Lung (tissue), 12 donors: Measurements from ENCODE around the gene SPP2. TPM values are rescaled to one million over a fixed set of nuclear protein-coding genes. Genes with fewer than 3 reads are reported as not detected.

Experiments used
- ATAC-seq: fragments of 200-7000 bp; cut with Tn5 transposase; one replicate; pipeline ENCODE4 v1.9.1; 2020; ENCODE audit warnings: moderate number of reproducible peaks; ENCODE audit not compliant: insufficient read depth, low FRiP score
- DNase-seq, 3 donors: peaks; one replicate each; pipeline ENCODE4 v3.0.0-alpha.2; 2013 to 2017
- H3K27ac ChIP-seq, 2 donors: one replicate each; pipeline ENCODE4 v1.5.1; 2013; ENCODE audit warnings: mild to moderate bottlenecking in 2 of 2, moderate library complexity in 2 of 2, control low read depth in 1 of 2, inconsistent platforms in 1 of 2, low read depth in 1 of 2, low read length in 1 of 2
- H3K27me3 ChIP-seq, 3 donors: one replicate each; pipeline ENCODE4 v1.5.1; 2013; ENCODE audit warnings: low read length in 2 of 3; ENCODE audit not compliant: control insufficient read depth in 3 of 3, insufficient read depth in 3 of 3
- H3K36me3 ChIP-seq, 4 donors: one replicate each; pipeline ENCODE4 v1.5.1; 2013; ENCODE audit warnings: low read length in 4 of 4, mild to moderate bottlenecking in 1 of 4, moderate library complexity in 1 of 4; ENCODE audit not compliant: control insufficient read depth in 4 of 4, insufficient read depth in 4 of 4
- H3K4me1 ChIP-seq, 5 donors: one replicate each; pipeline ENCODE4 v1.5.1; 2013; ENCODE audit warnings: low read length in 5 of 5, mild to moderate bottlenecking in 2 of 5, moderate library complexity in 1 of 5; ENCODE audit not compliant: control insufficient read depth in 5 of 5, insufficient read depth in 5 of 5
- H3K4me3 ChIP-seq: one replicate; pipeline ENCODE4 v1.5.1; 2013; ENCODE audit warnings: mild to moderate bottlenecking, control low read depth, moderate library complexity
- H3K9ac ChIP-seq, 2 donors: one replicate each; pipeline ENCODE4 v1.5.1; 2013; ENCODE audit warnings: low read length in 2 of 2, control low read depth in 1 of 2; ENCODE audit not compliant: insufficient read depth in 1 of 2
- H3K9me3 ChIP-seq, 4 donors: one replicate each; pipeline ENCODE4 v1.5.1; 2013; ENCODE audit warnings: low read length in 3 of 4, mild to moderate bottlenecking in 1 of 4, moderate library complexity in 1 of 4; ENCODE audit not compliant: control insufficient read depth in 4 of 4, insufficient read depth in 3 of 4
- WGBS, 2 donors: extraction: QIAGEN DNeasy Blood & Tissue Kit; methylation state at CpG; one replicate each; pipeline ENCODE4 v1.1.7; 2013; 5-methylcytosine and 5-hydroxymethylcytosine counted together
- polyA plus RNA-seq, 2 donors: library from polyadenylated mRNA; stranded (reverse); fragments of 200-250 nt; gene quantifications; one replicate each; pipeline ENCODE4 v1.2.1, GENCODE V29; 2013
- total RNA-seq, 2 donors: library from RNA; depleted of rRNA in 1 of 2; stranded (reverse); fragments of >200 nt in 1 of 2; gene quantifications; one replicate each; pipeline ENCODE4 v1.2.1, GENCODE V29; 2014 to 2021
- TF ChIP-seq, protein P1 (sequence below): IDR thresholded peaks from 2 replicates; pipeline ENCODE4 v1.5.1; 2012; ENCODE audit warnings: mild to moderate bottlenecking; ENCODE audit errors: control extremely low read depth, extremely low read depth
- donor health status: control.
- donor health status: control.
- donor health status: Bipolar disorder and iron deficiency.
- donor health status: healthy.
- donor health status: DM: yes; HTN: yes; CAD: no.

Gene SPP2
- total and polyA plus RNA-seq, 4 donors = not detected

DNA sequence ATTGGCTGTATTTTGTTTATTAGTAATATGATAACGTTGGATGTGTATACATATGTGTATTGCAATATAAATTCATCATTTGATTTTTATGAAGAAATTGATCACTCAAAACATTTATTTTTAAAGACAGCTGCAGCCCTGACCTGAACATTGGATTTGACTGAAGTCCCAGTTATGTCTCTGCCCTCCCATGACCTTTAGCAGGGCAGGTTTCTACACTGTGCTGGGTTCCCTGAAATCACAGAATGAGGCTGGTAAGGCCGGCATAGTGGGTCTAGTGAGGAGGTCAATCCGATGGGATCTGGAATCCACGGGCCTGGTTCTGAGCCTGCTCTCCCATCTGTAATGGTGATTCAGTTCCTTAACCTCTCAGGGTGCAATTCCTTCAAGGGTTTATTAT, 22.0 kb downstream of the SPP2 start:
- Histone ChIP-seq H3K4me1 (no peaks in the 10 kb centered on the region), H3K9ac (no peak overlapping the region), H3K9me3 (peaks cover 0 to 6% (median 3%) of the 10 kb centered on the region in 4 donors), H3K27ac (no peak overlapping the region), H3K4me3 (no peak overlapping the region), H3K27me3 (peaks cover 0 to 6% (median 2%) of the 10 kb centered on the region in 3 donors), H3K36me3 (no peaks in the 10 kb centered on the region)
- WGBS, 2 donors = 90 to 93% methylated on average over 4 of the region's 4 CpGs
- ATAC-seq (no peak), DNase-seq (no peak)
- TF ChIP-seq, protein P1, sequence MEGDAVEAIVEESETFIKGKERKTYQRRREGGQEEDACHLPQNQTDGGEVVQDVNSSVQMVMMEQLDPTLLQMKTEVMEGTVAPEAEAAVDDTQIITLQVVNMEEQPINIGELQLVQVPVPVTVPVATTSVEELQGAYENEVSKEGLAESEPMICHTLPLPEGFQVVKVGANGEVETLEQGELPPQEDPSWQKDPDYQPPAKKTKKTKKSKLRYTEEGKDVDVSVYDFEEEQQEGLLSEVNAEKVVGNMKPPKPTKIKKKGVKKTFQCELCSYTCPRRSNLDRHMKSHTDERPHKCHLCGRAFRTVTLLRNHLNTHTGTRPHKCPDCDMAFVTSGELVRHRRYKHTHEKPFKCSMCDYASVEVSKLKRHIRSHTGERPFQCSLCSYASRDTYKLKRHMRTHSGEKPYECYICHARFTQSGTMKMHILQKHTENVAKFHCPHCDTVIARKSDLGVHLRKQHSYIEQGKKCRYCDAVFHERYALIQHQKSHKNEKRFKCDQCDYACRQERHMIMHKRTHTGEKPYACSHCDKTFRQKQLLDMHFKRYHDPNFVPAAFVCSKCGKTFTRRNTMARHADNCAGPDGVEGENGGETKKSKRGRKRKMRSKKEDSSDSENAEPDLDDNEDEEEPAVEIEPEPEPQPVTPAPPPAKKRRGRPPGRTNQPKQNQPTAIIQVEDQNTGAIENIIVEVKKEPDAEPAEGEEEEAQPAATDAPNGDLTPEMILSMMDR = no peak

- WGBS, 2 donors = 74 to 79% methylated on average over 13 of the region's 13 CpGs
- TF ChIP-seq, protein P1 = no peak
- Histone ChIP-seq H3K9me3 (peaks cover 0 to 1% (median 0%) of the 10 kb centered on the region in 4 donors), H3K9ac (no peak overlapping the region), H3K4me1 (no peaks in the 10 kb centered on the region), H3K4me3 (no peak overlapping the region), H3K27ac (no peak overlapping the region), H3K27me3 (peaks cover 0 to 6% (median 2%) of the 10 kb centered on the region in 3 donors), H3K36me3 (no peaks in the 10 kb centered on the region)
- no peak for DNase-seq
- ATAC-seq = no peak
Observed at GRCh38 chr2:234074751-234075517, 24.4 kb downstream of the SPP2 start.

- no peak overlapping the region for H3K9ac ChIP-seq
- ATAC-seq (no peak), DNase-seq (no peak)
- 72 to 73% methylated on average over 4 of the region's 4 CpGs for WGBS, 2 donors
- H3K27ac ChIP-seq = no peak overlapping the region
- H3K9me3 ChIP-seq = peaks cover 0 to 1% (median 0%) of the 10 kb centered on the region in 4 donors
- H3K4me1 ChIP-seq = no peaks in the 10 kb centered on the region
- no peaks in the 10 kb centered on the region for H3K36me3 ChIP-seq
- TF ChIP-seq, protein P1 = no peak
- H3K4me3 ChIP-seq = no peak overlapping the region
- peaks cover 0 to 6% (median 2%) of the 10 kb centered on the region in 3 donors for H3K27me3 ChIP-seq
Observed at GRCh38 chr2:234075518-234075915, 25.0 kb downstream of the SPP2 start.
